AG10803 (cell line): ENCODE measurements around the gene CPNE1.
"Not testable (repeated sequence)": the region's sequence is repeated elsewhere in the genome, so short reads cannot be mapped to it uniquely, and the experiment has no call there.

Experiments used
- DNase-seq: peaks from one replicate; pipeline ENCODE4 v3.0.0; 2010; ENCODE audit warnings: low read depth
- H3K4me3 ChIP-seq: 2 replicates; pipeline ENCODE4 v1.5.1; 2011; ENCODE audit warnings: mild to moderate bottlenecking, low read length, control low read depth
- TF ChIP-seq, protein P1 (sequence below): conservative IDR thresholded peaks from 2 replicates; pipeline ENCODE4 v1.5.1; 2011; ENCODE audit warnings: mild to moderate bottlenecking, low read length, control low read depth, inconsistent platforms

Gene CPNE1

DNA sequence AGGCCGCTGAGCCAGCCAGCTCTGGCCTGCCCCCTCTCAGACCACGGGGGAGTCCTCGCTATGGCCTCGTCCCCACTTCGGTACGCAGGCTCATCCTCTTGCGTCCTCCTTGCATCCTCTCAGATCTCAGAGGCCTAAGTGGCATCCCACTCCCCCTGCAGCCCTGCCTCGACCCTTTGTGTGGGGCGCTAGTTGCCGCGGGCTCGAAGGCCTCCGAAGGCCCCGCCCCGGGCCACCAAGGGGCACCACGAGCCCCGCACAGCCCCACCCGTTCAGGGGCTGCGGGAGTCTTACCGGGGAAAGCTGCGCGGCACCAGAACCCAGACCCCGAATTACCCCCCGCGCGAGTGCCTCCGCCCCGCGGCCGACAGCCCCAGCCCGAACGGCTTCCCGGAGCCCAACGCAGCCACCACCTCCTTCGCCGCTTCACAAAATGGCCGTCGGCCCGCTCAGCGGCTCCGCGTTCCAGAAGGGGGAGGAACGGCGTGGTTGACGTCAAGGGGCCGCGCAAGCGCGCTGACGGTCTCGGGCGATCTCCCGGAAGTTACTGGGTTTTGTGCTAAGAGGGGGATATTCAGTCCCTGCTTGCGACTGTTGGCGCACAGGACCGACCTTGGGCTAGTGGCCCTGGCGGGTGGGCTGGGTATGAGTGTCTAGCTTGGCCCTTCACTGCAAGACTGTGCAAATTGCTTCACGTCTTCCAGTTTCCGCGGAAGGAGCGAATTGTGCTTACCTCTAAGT is at the start of gene CPNE1, which contains the start of gene RBM12:
Gene CPNE1, minus strand, starts transcription at position 435 of the 741 bp plus-strand sequence. CDS start 31,977 bp downstream, outside the sequence.
Gene RBM12, minus strand, starts transcription at position 435 of the 741 bp plus-strand sequence. CDS start 9,578 bp downstream, outside the sequence.
- TF ChIP-seq, protein P1, sequence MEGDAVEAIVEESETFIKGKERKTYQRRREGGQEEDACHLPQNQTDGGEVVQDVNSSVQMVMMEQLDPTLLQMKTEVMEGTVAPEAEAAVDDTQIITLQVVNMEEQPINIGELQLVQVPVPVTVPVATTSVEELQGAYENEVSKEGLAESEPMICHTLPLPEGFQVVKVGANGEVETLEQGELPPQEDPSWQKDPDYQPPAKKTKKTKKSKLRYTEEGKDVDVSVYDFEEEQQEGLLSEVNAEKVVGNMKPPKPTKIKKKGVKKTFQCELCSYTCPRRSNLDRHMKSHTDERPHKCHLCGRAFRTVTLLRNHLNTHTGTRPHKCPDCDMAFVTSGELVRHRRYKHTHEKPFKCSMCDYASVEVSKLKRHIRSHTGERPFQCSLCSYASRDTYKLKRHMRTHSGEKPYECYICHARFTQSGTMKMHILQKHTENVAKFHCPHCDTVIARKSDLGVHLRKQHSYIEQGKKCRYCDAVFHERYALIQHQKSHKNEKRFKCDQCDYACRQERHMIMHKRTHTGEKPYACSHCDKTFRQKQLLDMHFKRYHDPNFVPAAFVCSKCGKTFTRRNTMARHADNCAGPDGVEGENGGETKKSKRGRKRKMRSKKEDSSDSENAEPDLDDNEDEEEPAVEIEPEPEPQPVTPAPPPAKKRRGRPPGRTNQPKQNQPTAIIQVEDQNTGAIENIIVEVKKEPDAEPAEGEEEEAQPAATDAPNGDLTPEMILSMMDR = no peak
- DNase-seq = peak; percentile 91
- H3K4me3 ChIP-seq = peak within 1 kb of the TSS; percentile 97

DNA sequence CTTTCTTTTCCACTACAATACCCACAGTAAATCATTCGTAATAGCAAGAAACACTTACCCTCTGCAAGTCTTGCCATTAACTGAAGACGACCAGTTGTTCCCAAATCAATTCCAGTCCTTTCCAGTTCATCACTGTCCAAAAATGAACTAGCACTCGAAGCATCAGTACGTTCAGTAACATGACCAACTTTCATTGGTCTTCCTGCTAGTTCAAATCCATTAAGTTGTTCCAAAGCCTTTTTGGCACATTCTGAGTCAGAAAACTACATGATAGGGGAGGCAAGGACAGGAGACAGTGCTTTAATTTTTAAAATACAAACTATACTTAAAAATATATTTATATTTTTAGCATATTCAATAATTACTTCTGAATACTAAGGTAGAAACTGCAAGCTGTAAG is 49.4 kb upstream of the CPNE1 start:
- no peak overlapping the region for H3K4me3 ChIP-seq
- TF ChIP-seq, protein P1 = no peak
- no peak for DNase-seq

DNA sequence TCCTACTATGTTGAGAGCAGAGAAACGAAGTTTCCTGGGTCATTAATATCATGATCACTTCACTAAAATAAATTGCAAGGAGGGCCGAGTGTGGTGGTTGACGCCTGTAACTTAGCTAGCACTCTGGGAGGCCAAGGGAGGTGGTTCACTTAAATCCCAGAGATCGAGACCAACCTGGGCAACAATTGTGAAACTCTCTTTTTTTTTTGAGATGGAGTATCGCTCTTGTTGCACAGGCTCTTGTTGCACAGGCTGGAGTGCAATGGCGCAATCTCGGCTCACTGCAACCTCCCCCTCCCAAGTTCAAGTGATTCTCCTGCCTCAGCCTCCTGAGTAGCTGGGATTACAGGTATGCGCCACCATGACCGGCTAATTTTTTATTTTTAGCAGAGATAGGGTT is 48.4 kb upstream of the CPNE1 start:
- not testable (repeated sequence) for DNase-seq, H3K4me3 ChIP-seq

DNA sequence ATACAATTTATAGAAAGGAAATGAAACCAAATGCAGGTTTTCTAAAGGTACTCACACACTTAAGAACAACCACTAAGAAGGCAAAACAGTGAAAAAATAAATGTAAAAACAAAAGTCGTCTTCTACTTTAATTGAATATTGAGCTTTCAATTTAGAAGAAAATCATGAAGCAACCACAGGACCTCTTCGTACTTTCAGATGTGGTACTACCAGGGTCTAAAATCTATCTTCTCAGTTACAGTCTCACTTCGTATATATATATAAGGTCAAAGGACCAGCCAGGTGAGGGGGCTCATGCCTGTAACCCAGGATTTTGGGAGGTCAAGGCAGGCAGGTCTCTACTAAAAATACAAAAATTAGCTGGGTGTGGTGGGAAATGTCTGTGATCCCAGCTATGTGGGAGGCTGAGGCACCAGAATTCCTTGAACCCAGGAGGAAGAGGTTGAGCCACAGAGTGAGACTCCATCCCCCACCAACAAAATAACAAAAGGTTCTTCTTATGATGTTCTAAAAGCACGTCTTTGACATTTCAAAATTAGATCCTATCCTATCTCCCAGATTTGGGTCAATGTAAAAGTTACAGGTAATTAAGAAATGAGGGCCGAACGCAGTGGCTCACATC is 47.0 kb upstream of the CPNE1 start:
- H3K4me3 ChIP-seq = no peak overlapping the region
- DNase-seq = no peak
- TF ChIP-seq, protein P1 = no peak

DNA sequence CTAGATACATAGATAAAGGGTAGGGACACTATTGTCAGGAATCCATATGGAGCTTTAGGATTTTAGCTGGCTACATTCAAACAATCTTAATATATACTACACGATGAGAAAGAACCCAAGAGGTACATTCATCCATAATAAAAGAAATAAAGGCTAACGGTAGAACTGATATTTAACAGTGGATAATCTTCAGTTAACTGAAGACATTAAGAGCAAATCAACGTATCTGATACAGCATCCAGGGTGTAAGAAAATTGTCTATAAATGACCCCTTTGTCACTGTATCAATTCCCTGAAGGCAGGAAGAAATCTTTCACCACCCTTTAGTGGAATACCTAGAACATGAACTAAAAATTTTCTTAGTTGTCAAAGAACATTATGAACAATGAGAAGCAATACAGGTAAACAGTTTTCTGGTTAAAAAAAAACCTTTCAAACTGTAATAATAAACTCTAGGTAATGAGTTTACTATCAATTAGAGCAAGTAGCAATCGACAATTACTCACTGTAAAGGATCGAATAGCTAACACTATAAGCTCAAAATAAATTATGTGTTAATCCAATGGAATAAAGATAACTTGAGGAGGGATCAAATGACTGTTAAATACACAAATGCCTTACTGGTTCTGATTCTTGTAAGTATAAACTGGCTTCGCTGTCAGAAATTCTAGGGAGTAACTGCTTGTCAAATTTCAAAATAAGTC is 46.3 kb upstream of the CPNE1 start:
- TF ChIP-seq, protein P1 = no peak
- DNase-seq = no peak

DNA sequence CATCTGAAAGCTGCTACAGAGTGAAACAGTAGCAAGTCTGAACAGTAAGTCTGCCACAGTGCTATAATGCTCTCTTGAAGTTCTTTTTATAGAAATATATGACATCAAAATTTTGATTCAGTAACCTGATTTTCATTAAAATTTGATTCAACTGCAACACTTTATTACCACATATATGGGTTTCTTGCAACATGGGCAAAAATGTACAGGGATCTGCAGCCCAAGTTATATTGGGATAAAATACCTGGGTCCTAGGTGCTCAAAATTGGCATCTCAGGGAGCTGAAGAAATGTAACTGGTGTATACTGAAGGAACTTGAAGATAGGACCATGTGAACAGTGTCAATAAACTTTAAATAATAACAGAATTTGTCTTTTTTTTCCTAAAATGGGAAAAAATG is 45.3 kb upstream of the CPNE1 start:
- DNase-seq = no peak
- TF ChIP-seq, protein P1 = no peak

More for the DNA sequence above, 46.3 kb upstream of the CPNE1 start:
- no peak overlapping the region for H3K4me3 ChIP-seq

DNA sequence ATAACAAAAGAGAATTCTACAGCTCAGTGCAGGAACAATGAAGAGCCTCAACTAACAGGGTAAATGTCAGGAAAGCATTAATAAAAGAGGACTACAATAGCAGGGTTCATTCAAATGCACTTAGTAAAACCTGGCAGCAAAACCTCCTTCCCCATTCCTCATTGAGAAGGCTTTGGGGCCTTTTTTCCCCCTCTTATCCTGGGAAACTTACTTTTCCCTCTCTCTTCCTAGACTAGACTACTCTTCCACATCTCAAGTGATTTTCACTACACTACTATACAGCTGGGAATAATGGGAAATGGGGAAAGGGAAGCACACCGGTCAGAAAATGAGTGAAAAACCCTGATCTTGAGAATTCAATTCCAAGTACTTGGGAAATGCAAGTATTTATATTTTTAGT is 44.6 kb upstream of the CPNE1 start:
- no peak overlapping the region for H3K4me3 ChIP-seq
- TF ChIP-seq, protein P1 = no peak
- DNase-seq = no peak

More for the DNA sequence above, 45.3 kb upstream of the CPNE1 start:
- H3K4me3 ChIP-seq = no peak overlapping the region
